ENCODE measurements around the gene NASP.

Gene NASP

GRCh38 chr1:45569962-45570581 is 13.8 kb upstream of the NASP start:
- WGBS, 2 experiments (ENCODE audit: insufficient coverage in 2 of 2): 33 to 39% methylated on average over 7 of the region's 8 CpGs
- H3K4me1 ChIP-seq (ENCODE audit: control insufficient read depth, insufficient read depth, low read length, poor library complexity, severe bottlenecking): no peaks in the 10 kb centered on the region
- H3K4me3 ChIP-seq (ENCODE audit: extremely low read depth, insufficient read depth, low read length, poor library complexity, severe bottlenecking): no peak overlapping the region
- H3K9me3 ChIP-seq (ENCODE audit: control insufficient read depth, low read length): no peaks in the 10 kb centered on the region
- peaks cover 50% of the 10 kb centered on the region for H3K36me3 ChIP-seq (ENCODE audit: control insufficient read depth, insufficient read depth, low read length)
- H3K27ac ChIP-seq (ENCODE audit: low read depth, low read length, severe bottlenecking): no peak overlapping the region

- Histone ChIP-seq H3K27ac (ENCODE audit: low read depth, low read length, severe bottlenecking) (no peak overlapping the region), H3K9me3 (ENCODE audit: control insufficient read depth, low read length) (no peaks in the 10 kb centered on the region), H3K4me3 (ENCODE audit: extremely low read depth, insufficient read depth, low read length, poor library complexity, severe bottlenecking) (no peak overlapping the region), H3K4me1 (ENCODE audit: control insufficient read depth, insufficient read depth, low read length, poor library complexity, severe bottlenecking) (no peaks in the 10 kb centered on the region), H3K36me3 (ENCODE audit: control insufficient read depth, insufficient read depth, low read length) (peaks cover 48% of the 10 kb centered on the region)
- 85 to 100% methylated on average over 3 of the region's 4 CpGs for WGBS, 2 experiments (ENCODE audit: insufficient coverage in 2 of 2)
These were observed 13.2 kb upstream of the NASP start for GRCh38 chr1:45570631-45571030.

GRCh38 chr1:45573231-45573804 is 10.5 kb upstream of the NASP start:
- Histone ChIP-seq H3K9me3 (ENCODE audit: control insufficient read depth, low read length) (no peaks in the 10 kb centered on the region), H3K4me3 (ENCODE audit: extremely low read depth, insufficient read depth, low read length, poor library complexity, severe bottlenecking) (no peak overlapping the region), H3K27ac (ENCODE audit: low read depth, low read length, severe bottlenecking) (no peak overlapping the region), H3K4me1 (ENCODE audit: control insufficient read depth, insufficient read depth, low read length, poor library complexity, severe bottlenecking) (no peaks in the 10 kb centered on the region), H3K36me3 (ENCODE audit: control insufficient read depth, insufficient read depth, low read length) (peaks cover 29% of the 10 kb centered on the region)
- 71% methylated on average over 1 of the region's 3 CpGs; no CpG with 5 or more reads in 1 of the 2 experiments for WGBS, 2 experiments (ENCODE audit: insufficient coverage in 2 of 2)

GRCh38 chr1:45574105-45574626 is 9.7 kb upstream of the NASP start:
- H3K4me1 ChIP-seq (ENCODE audit: control insufficient read depth, insufficient read depth, low read length, poor library complexity, severe bottlenecking): no peaks in the 10 kb centered on the region
- no peak overlapping the region for H3K4me3 ChIP-seq (ENCODE audit: extremely low read depth, insufficient read depth, low read length, poor library complexity, severe bottlenecking)
- peaks cover 20% of the 10 kb centered on the region for H3K36me3 ChIP-seq (ENCODE audit: control insufficient read depth, insufficient read depth, low read length)
- 86 to 97% methylated on average over 4 of the region's 7 CpGs for WGBS, 2 experiments (ENCODE audit: insufficient coverage in 2 of 2)
- H3K27ac ChIP-seq (ENCODE audit: low read depth, low read length, severe bottlenecking): no peak overlapping the region
- no peaks in the 10 kb centered on the region for H3K9me3 ChIP-seq (ENCODE audit: control insufficient read depth, low read length)

GRCh38 chr1:45583264-45583665 is 576 bp upstream of the NASP start:
- no peaks in the 10 kb centered on the region for H3K9me3 ChIP-seq (ENCODE audit: control insufficient read depth, low read length)
- H3K4me3 ChIP-seq (ENCODE audit: extremely low read depth, insufficient read depth, low read length, poor library complexity, severe bottlenecking): peak overlapping the region; percentile 100
- peaks cover 13% of the 10 kb centered on the region for H3K36me3 ChIP-seq (ENCODE audit: control insufficient read depth, insufficient read depth, low read length)
- WGBS, 2 experiments (ENCODE audit: insufficient coverage in 2 of 2): 0 to 1% methylated on average over 16 to 19 of the region's 19 CpGs
- no peaks in the 10 kb centered on the region for H3K4me1 ChIP-seq (ENCODE audit: control insufficient read depth, insufficient read depth, low read length, poor library complexity, severe bottlenecking)
- H3K27ac ChIP-seq (ENCODE audit: low read depth, low read length, severe bottlenecking): peak overlapping the region; percentile 99

GRCh38 chr1:45584351-45585109 is 689 bp downstream of the NASP start:
- Histone ChIP-seq H3K9me3 (ENCODE audit: control insufficient read depth, low read length) (no peaks in the 10 kb centered on the region), H3K4me1 (ENCODE audit: control insufficient read depth, insufficient read depth, low read length, poor library complexity, severe bottlenecking) (no peaks in the 10 kb centered on the region), H3K36me3 (ENCODE audit: control insufficient read depth, insufficient read depth, low read length) (peaks cover 24% of the 10 kb centered on the region), H3K27ac (ENCODE audit: low read depth, low read length, severe bottlenecking) (peak overlapping the region; percentile 99), H3K4me3 (ENCODE audit: extremely low read depth, insufficient read depth, low read length, poor library complexity, severe bottlenecking) (peak overlapping the region; percentile 100)
- 0% methylated on average over 23 to 47 of the region's 59 CpGs for WGBS, 2 experiments (ENCODE audit: insufficient coverage in 2 of 2)

- WGBS, 2 experiments (ENCODE audit: insufficient coverage in 2 of 2): 0% methylated on average over 3 of the region's 5 CpGs
- Histone ChIP-seq H3K36me3 (ENCODE audit: control insufficient read depth, insufficient read depth, low read length) (peaks cover 30% of the 10 kb centered on the region), H3K4me1 (ENCODE audit: control insufficient read depth, insufficient read depth, low read length, poor library complexity, severe bottlenecking) (no peaks in the 10 kb centered on the region), H3K4me3 (ENCODE audit: extremely low read depth, insufficient read depth, low read length, poor library complexity, severe bottlenecking) (peak overlapping the region; percentile 100), H3K27ac (ENCODE audit: low read depth, low read length, severe bottlenecking) (peak overlapping the region; percentile 99), H3K9me3 (ENCODE audit: control insufficient read depth, low read length) (no peaks in the 10 kb centered on the region)
These were observed 1.2 kb downstream of the NASP start for GRCh38 chr1:45585110-45585426.

- peak overlapping the region; percentile 99 for H3K27ac ChIP-seq (ENCODE audit: low read depth, low read length, severe bottlenecking)
- peaks cover 33% of the 10 kb centered on the region for H3K36me3 ChIP-seq (ENCODE audit: control insufficient read depth, insufficient read depth, low read length)
- no peaks in the 10 kb centered on the region for H3K4me1 ChIP-seq (ENCODE audit: control insufficient read depth, insufficient read depth, low read length, poor library complexity, severe bottlenecking)
- peak overlapping the region; percentile 100 for H3K4me3 ChIP-seq (ENCODE audit: extremely low read depth, insufficient read depth, low read length, poor library complexity, severe bottlenecking)
- 30 to 42% methylated on average over 1 to 5 of the region's 7 CpGs for WGBS, 2 experiments (ENCODE audit: insufficient coverage in 2 of 2)
- H3K9me3 ChIP-seq (ENCODE audit: control insufficient read depth, low read length): no peaks in the 10 kb centered on the region
These were observed 1.7 kb downstream of the NASP start for GRCh38 chr1:45585496-45586075.

- Histone ChIP-seq H3K27ac (ENCODE audit: low read depth, low read length, severe bottlenecking) (no peak overlapping the region), H3K36me3 (ENCODE audit: control insufficient read depth, insufficient read depth, low read length) (peaks cover 43% of the 10 kb centered on the region), H3K9me3 (ENCODE audit: control insufficient read depth, low read length) (no peaks in the 10 kb centered on the region), H3K4me1 (ENCODE audit: control insufficient read depth, insufficient read depth, low read length, poor library complexity, severe bottlenecking) (no peaks in the 10 kb centered on the region), H3K4me3 (ENCODE audit: extremely low read depth, insufficient read depth, low read length, poor library complexity, severe bottlenecking) (no peak overlapping the region)
- WGBS, 2 experiments (ENCODE audit: insufficient coverage in 2 of 2): 90 to 100% methylated on average over 1 to 2 of the region's 4 CpGs
These were observed 2.9 kb downstream of the NASP start for GRCh38 chr1:45586769-45587168.

GRCh38 chr1:45589861-45590260 is 6.0 kb downstream of the NASP start:
- H3K4me1 ChIP-seq (ENCODE audit: control insufficient read depth, insufficient read depth, low read length, poor library complexity, severe bottlenecking): no peaks in the 10 kb centered on the region
- peaks cover 74% of the 10 kb centered on the region for H3K36me3 ChIP-seq (ENCODE audit: control insufficient read depth, insufficient read depth, low read length)
- no peak overlapping the region for H3K4me3 ChIP-seq (ENCODE audit: extremely low read depth, insufficient read depth, low read length, poor library complexity, severe bottlenecking)
- WGBS, 2 experiments (ENCODE audit: insufficient coverage in 2 of 2): 67 to 100% methylated on average over 1 of the region's 1 CpG
- H3K9me3 ChIP-seq (ENCODE audit: control insufficient read depth, low read length): no peaks in the 10 kb centered on the region
- H3K27ac ChIP-seq (ENCODE audit: low read depth, low read length, severe bottlenecking): no peak overlapping the region

All from mesodermal cell (in vitro differentiated cells).